HG03432 (cell line): ENCODE data around the gene SLF1.
"Not testable (repeated sequence)": the region's sequence is repeated elsewhere in the genome, so short reads cannot be mapped to it uniquely, and the experiment has no call there.

ENCODE experiments used
- ATAC-seq: cut with Tn5 transposase; IDR thresholded peaks from one replicate; pipeline ENCODE4 v1.9.1; 2021; ENCODE audit warnings: mild to moderate bottlenecking, moderate library complexity; ENCODE audit not compliant: unreplicated experiment

The SLF1 gene

GRCh38 chr5:94618493-94619328, at the start of gene SLF1, which contains the start of gene KIAA0825:
TSS of gene SLF1 (plus strand) at chr5:94618669. CDS start at chr5:94628811, 10,142 bp downstream.
TSS of gene KIAA0825 (minus strand) at chr5:94618604. CDS start at chr5:94537126, 81,478 bp downstream.
- peak; percentile 96 for ATAC-seq

GRCh38 chr5:94571415-94571814, 47.1 kb upstream of the SLF1 start:
- no peak for ATAC-seq

- not testable (repeated sequence) for ATAC-seq
Measured at GRCh38 chr5:94573349-94573748, 45.1 kb upstream of the SLF1 start.

GRCh38 chr5:94575196-94575595, 43.3 kb upstream of the SLF1 start:
- no peak for ATAC-seq

GRCh38 chr5:94577466-94578245, 40.8 kb upstream of the SLF1 start:
- ATAC-seq = peak; percentile 83

GRCh38 chr5:94595281-94595840, 23.1 kb upstream of the SLF1 start:
- no peak for ATAC-seq

GRCh38 chr5:94613583-94613982, 4.9 kb upstream of the SLF1 start:
- no peak for ATAC-seq

- no peak for ATAC-seq
Measured at GRCh38 chr5:94614156-94614805, 4.2 kb upstream of the SLF1 start.

GRCh38 chr5:94615862-94616261, 2.6 kb upstream of the SLF1 start:
- no peak for ATAC-seq

GRCh38 chr5:94618029-94618492, 408 bp upstream of the SLF1 start:
- ATAC-seq = peak; percentile 38

GRCh38 chr5:94620256-94620655, 1.8 kb downstream of the SLF1 start:
- ATAC-seq = no peak

GRCh38 chr5:94621763-94622162, 3.3 kb downstream of the SLF1 start:
- no peak for ATAC-seq

- ATAC-seq = no peak
Measured at GRCh38 chr5:94623011-94623410, 4.5 kb downstream of the SLF1 start.

GRCh38 chr5:94623877-94624276, 5.4 kb downstream of the SLF1 start:
- no peak for ATAC-seq

- ATAC-seq = no peak
Measured at GRCh38 chr5:94627191-94627590, 8.7 kb downstream of the SLF1 start.

- ATAC-seq = peak; percentile 99
Measured at GRCh38 chr5:94632024-94632423, 13.6 kb downstream of the SLF1 start.

- no peak for ATAC-seq
Measured at GRCh38 chr5:94640176-94640575, 21.7 kb downstream of the SLF1 start.

GRCh38 chr5:94645053-94645452, 26.6 kb downstream of the SLF1 start:
- no peak for ATAC-seq

- ATAC-seq = no peak
Measured at GRCh38 chr5:94646758-94647157, 28.3 kb downstream of the SLF1 start.

GRCh38 chr5:94649874-94650273, 31.4 kb downstream of the SLF1 start:
- no peak for ATAC-seq

- ATAC-seq = no peak
Measured at GRCh38 chr5:94658272-94658671, 39.8 kb downstream of the SLF1 start.
